Daoy (cell line): ENCODE results near the gene RPS6KA2. TPM values are rescaled to one million over a fixed set of nuclear protein-coding genes. Genes with fewer than 3 reads are reported as not detected.

ENCODE experiments used
- DNase-seq: peaks from one replicate; pipeline ENCODE4 v3.0.0-alpha.2; 2015; ENCODE audit warnings: low read depth
- total RNA-seq: library from RNA; depleted of rRNA; stranded (reverse); fragments of >200 nt; shearing (Covaris generic); gene quantifications from 2 replicates; pipeline ENCODE4 v1.2.3, GENCODE V29; 2014; rRNA removed

The RPS6KA2 gene
- total RNA-seq: 5.5 and 6.7 TPM in 2 replicates

DNA sequence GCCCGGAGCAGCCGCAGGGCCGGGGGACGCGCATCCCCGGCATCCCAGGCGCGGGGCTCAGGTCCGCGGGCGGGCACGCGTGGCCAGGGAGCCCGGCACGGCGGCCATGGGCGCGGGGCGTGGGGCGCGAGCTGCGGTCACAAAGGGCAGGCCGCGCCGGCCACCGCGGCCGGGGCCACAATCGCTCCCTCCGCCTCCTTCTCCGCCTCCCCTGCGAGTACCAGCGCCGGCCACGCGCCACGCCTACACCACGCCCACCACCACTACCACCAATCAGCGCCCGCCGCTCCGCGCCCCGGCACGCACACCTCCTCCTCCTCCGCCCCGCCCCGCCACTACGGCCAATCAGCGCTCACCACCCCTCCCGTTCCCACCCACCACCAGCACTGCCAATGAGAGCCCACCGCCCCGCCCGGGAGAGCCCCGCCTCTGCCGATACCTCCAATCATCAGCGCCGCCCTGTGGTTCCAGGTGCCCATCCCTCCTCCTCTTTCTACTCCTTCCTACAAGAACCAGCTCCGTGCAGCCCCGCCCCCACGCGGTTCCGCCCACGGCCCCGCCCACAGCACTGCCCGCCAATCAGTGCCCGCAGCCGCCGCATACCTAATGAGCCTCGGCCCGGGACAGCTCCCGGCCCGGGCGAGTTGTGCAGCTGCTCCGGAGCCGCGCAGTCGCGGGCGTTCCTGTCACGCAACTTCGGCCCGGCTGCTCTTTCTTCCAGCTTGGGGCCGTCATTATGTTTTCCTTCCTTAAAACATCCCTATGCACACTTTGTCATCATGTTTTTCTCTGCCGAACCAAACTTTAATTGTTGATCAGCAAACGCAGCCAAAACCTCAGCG is at the start of gene RPS6KA2:
RPS6KA2 (minus strand) TSS at position 219 of the 842 bp plus-strand sequence. CDS start 232 bp downstream, outside the sequence.
- peak; percentile 97 for DNase-seq

- DNase-seq: no peak
These were observed 49.3 kb upstream of the RPS6KA2 start for GRCh38 chr6:166676270-166676860.

DNA sequence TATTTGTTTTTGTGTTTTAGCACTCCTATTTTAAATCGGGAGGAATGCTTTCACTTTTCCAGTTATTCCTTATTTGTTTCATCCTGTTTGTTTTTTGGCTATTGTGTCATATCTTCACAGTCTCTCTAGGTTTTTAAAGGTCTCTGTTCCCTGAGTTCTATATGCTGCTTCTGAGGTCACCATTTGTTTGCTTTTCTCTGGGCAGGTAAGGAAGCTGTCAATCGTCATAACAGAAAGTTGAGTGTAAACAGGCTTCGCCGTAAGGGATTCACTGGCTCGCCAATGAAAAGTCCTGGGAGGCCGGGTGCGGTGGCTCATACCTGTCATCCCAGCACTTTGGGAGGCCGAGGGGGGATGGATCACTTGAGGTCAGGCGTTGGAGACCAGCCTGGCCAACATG is 48.7 kb upstream of the RPS6KA2 start:
- no peak for DNase-seq

- no peak for DNase-seq
These were observed 46.3 kb upstream of the RPS6KA2 start for GRCh38 chr6:166673309-166673708.

GRCh38 chr6:166672624-166673206 is 45.7 kb upstream of the RPS6KA2 start:
- no peak for DNase-seq

- no peak for DNase-seq
These were observed 45.1 kb upstream of the RPS6KA2 start for GRCh38 chr6:166672146-166672545.

DNA sequence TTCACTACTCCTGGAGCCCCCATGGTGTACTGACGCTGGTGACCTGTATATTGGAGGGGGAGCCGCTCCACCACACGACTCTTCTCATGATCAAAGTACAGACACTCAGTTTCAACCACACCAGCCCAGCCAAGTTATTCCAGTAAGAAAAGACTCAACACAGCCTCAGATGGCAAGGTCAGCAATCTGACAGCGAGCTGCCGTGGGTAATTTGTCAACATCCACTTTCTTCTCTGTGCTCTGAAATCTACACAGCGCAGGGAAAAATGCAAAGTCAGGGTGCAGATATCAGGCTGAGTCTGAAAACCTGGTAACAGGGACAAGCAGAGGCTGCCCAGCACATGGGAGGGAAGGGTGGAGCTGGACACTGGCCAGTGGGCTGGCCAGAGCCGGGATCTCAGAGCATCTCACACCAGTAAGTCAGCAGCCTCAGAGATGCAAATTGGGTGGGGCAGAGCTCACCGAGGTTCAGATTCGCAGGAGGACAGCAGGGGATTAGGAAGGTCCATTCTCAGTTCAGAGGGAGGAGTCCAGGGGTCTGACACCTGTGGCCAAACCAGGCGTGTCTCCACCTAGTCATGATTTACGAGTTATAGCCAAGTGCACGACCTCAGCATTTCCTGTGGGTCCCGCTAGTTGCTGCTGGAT is 44.5 kb upstream of the RPS6KA2 start:
- no peak for DNase-seq

DNA sequence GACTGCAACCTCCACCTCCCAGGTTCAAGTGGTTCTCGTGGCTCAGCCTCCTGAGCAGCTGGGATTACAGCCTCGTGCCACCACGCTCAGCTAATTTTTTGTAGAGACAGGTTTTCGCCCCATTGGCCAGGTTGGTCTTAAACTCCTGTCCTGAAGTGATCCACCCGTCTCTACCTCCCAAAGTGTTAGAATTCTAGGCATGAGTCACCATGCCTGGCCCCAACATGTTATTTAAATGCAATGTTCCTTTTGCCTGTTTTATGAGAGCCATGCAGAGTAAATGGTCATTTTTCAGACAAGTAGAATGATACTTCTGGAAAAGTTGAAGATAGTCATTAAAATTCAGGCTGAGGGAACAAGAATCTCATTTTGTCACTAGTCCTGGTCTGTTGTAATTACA is 43.8 kb upstream of the RPS6KA2 start:
- no peak for DNase-seq

DNA sequence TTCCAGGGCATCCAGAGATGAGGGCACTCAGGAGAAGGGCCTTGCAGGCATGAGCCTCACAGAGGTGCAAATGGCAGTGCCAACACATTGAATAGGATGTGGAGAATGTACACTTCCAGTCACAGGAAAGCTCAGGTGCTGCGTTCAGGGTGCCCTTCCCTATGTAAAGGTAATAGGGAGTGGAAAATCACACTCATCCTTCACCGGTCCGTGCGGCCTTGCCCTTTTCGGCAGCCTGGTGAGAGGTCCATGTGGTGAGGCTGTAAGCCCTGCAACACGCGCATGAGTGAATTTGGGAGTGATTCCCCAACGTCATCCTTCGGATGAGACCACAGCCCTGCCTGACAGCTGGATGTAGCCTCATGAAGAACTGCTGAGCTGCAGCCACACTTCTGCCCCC is 43.0 kb upstream of the RPS6KA2 start:
- DNase-seq: no peak

DNA sequence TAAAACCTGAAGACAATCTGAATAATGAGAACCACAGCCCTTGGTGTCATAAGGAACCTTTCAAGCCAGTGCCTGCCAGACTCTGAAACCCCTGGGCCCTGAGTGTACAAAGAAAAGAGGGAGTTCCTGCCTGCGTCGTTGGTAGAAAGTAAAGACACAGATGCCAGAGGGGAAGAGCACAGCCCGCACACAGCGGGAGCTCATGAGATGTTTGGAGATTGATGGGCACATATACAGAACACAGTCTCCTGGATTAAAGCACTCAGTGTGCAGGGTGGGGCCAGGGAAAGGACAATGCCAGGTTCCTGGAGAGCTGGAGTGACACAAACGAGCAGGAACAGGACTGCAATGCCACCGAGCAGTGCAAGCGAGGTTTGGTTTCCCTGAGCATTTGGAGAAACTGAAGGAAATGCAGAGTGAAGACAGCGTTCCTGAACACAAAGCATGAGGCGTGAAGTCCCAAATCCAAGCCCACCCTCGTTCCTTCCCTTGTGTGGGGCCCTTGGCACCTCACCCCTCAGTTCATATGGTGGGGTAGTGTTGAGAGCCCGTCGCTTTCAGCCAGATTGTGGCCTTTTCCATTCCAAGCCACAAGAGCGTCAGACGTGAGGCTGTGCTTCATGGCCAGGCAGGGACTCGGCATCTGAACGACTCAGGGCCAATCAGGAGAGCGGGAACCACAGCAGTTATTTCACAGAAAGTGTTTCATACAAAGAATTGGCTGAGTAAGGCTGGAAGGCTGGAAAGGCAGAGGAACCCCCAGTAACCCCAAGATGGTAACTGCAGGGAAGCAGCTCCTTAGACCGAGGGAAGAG is 41.0 kb upstream of the RPS6KA2 start:
- DNase-seq: no peak

DNA sequence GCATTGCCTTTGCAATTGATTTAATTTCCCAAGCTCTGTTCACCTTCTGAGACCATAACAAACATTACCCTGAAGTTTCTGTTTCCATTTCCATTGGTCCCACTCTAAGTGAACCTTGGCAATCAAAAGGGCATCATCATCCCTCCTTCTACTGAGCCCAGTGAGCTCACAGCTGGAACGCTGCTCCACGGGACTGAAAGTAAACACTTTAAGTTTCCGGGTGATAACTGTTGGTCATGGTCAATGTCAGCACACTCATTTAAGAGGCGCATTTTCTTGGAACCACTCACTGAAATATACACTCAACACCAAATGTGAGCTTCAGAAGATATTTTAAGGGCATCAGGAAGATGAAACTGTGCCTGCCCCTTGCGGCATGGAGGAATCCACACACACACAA is 37.1 kb upstream of the RPS6KA2 start:
- no peak for DNase-seq

GRCh38 chr6:166663568-166663967 is 36.5 kb upstream of the RPS6KA2 start:
- DNase-seq: no peak

- no peak for DNase-seq
These were observed 35.6 kb upstream of the RPS6KA2 start for GRCh38 chr6:166662690-166663089.

GRCh38 chr6:166661327-166662085 is 34.5 kb upstream of the RPS6KA2 start:
- no peak for DNase-seq

GRCh38 chr6:166660157-166660688 is 33.2 kb upstream of the RPS6KA2 start:
- DNase-seq: no peak

GRCh38 chr6:166659581-166659980 is 32.5 kb upstream of the RPS6KA2 start:
- DNase-seq: no peak

DNA sequence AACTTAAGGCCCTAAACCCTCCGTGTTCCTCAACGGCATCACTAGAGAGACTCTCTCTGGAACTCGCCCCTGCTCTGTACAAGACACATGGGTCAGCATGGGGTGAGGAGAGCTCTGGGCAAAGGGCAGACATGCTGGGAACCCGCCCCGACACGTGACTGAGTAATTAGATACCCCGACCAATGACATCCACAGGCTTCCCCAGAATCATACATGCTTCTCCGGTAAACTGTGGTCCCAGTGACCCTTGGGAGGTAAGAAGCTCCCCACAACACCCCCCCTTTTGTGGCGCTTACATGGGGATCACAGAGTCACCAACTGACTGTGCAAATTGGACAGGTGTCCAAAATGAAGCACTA is 31.7 kb upstream of the RPS6KA2 start:
- DNase-seq: no peak

DNA sequence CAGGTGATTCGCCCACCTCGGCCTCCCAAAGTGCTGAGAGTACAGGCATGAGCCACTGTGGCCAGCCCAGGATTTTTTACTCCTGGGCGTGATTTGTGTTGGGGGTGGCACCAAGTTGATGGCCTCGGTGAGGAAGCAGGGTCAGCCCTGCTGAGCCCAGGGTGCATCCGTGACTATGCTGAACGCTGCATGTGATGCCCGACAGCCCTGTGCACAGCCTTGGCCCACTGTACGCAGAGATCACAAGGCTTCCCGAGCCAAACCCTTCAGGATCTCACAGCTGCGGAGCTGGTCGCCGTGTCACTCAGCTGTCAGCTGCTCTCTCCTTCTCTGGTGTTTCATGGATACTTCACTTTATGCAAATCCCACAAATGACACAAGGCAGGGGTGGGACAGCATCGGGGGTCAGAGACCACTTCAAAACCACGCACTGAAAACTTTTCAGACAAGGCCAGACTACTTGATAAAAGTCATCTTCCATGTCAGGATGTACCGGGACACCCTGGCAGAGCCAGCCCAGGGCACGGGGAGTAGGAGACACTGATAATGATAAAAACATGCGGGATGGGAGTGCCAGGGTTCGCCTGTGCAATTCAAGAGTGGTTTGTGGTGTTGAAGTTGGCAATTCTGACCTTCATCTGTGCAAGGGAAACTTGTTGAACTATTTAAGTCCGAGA is 31.2 kb upstream of the RPS6KA2 start:
- no peak for DNase-seq

- DNase-seq: no peak
These were observed 30.5 kb upstream of the RPS6KA2 start for GRCh38 chr6:166657531-166657930.
